ENCODE results near the gene HCFC1. TPM values are rescaled to one million over a fixed set of nuclear protein-coding genes. Genes with fewer than 3 reads are reported as not detected.

The HCFC1 gene
- total and polyA plus RNA-seq, 2 of the 8 experiments (the other 6 are each of a cell fraction or from before 2014, with no cell fraction given), result 24.9 to 117 TPM

DNA sequence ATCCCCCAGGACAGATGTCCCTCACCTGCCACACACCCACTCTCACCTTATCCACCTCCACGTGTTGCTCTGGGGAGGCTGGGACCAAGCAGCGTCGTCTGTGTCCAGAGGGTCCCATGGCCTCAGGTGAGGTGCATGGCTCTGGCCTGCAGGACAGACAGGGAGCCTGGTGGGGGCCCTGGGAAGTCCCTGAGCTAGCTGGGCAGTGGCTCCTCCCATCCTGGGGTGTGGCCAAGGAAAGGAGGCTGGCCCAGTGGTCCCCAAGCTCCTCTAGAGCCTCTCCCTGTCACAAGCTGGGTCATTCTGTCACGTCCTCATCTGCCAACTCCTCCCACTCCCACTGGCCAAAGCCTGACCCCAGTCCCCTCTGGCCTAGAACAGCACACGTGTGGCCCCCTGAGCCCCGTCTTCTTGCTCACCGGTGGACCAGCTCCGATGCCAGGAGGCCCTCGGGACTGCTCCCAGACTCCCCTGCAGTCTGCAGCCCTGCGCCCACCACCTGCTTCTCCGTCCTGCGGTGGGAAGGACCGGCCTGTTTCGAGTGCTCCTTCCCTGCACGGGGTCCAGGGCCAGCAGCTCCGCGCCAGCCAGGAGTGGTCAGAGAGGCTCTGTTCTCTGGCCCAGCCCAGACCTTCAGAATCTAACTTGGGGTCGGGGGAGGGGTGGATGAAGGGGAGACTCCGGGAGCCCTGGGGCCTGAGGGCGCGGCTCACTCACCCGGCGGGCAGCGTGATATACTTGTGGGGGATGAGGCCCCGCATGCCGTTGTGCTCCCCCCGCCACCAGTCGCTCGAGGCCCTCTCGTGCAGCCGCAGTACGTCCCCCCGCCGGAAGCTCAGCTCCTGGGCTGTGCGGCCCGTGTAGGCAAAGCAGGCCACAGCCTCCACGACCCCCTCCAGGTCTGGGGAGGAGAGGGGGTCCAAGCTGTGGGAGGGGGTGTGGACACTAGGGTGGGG lies 62.3 kb downstream of the HCFC1 start (continued):
- TF ChIP-seq SP2 (IDR thresholded peaks at IDR 0.05; ENCODE audit: low read length), result no peak
- no peak for TF ChIP-seq TEAD4 (IDR thresholded peaks at IDR 0.05; ENCODE audit: low read depth, low read length)
- TF ChIP-seq, protein P1, sequence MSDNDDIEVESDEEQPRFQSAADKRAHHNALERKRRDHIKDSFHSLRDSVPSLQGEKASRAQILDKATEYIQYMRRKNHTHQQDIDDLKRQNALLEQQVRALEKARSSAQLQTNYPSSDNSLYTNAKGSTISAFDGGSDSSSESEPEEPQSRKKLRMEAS (IDR thresholded peaks at IDR 0.05), result no peak
- TF ChIP-seq CHD2 (IDR thresholded peaks at IDR 0.05; ENCODE audit: low read length), result no peak
- TF ChIP-seq CTBP2 (IDR thresholded peaks at IDR 0.05; ENCODE audit: borderline replicate concordance, insufficient read depth, insufficient read length, low read length), result no peak
- TF ChIP-seq, protein P2, sequence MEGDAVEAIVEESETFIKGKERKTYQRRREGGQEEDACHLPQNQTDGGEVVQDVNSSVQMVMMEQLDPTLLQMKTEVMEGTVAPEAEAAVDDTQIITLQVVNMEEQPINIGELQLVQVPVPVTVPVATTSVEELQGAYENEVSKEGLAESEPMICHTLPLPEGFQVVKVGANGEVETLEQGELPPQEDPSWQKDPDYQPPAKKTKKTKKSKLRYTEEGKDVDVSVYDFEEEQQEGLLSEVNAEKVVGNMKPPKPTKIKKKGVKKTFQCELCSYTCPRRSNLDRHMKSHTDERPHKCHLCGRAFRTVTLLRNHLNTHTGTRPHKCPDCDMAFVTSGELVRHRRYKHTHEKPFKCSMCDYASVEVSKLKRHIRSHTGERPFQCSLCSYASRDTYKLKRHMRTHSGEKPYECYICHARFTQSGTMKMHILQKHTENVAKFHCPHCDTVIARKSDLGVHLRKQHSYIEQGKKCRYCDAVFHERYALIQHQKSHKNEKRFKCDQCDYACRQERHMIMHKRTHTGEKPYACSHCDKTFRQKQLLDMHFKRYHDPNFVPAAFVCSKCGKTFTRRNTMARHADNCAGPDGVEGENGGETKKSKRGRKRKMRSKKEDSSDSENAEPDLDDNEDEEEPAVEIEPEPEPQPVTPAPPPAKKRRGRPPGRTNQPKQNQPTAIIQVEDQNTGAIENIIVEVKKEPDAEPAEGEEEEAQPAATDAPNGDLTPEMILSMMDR (IDR thresholded peaks at IDR 0.05; ENCODE audit: control extremely low read depth in 1 of 3, insufficient read depth in 1 of 3, low read depth in 1 of 3, low read length in 3 of 3), result no peak
- no peak for TF ChIP-seq CREB1 (IDR thresholded peaks at IDR 0.05)
- TF ChIP-seq RAD21 (IDR thresholded peaks at IDR 0.05 in 1 of 2, conservative IDR thresholded peaks at IDR 0.05 in 1 of 2; ENCODE audit: low read depth in 2 of 2, low read length in 2 of 2), result no peak
